ENCODE results near the gene MCL1.

DNA sequence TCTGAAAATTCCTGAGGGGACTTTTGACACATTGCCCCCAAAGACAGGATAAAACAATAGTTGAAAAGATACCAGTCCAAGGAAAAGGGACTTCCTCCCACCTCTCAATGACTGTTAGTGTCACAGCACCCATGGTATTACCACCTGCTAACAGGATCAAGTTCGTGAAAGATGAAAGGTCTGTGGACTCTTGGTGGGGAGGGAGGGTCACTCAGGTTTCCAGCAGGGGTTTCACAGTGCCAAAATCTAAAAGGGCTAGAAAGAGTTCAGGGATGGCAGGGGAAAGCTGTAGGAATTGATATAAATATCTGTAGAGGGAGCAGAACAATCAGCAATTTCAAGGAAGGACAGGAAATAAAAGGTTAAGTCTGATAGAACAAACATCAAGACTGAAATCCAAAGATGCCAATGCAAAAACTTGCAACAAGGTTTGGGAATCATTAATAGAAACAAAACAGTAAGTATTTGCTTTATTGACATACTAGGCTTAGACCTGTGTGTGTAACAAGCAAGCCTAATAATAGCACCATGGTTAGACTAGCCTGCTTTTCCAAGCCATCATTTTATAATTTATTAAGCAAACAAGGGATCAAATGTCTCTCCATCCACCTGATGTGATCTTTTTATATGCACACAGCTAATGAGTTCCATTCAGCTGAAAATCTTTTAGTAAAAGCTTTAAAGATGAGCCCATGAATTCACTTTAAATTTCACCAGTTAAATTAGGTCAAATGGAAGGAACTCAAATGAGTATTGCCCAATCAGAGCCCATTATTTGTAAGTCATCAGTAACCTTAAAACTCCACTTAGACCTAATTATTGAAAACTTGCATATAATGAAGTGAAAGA is 3.7 kb downstream of the MCL1 start:
- TF ChIP-seq, protein P1, sequence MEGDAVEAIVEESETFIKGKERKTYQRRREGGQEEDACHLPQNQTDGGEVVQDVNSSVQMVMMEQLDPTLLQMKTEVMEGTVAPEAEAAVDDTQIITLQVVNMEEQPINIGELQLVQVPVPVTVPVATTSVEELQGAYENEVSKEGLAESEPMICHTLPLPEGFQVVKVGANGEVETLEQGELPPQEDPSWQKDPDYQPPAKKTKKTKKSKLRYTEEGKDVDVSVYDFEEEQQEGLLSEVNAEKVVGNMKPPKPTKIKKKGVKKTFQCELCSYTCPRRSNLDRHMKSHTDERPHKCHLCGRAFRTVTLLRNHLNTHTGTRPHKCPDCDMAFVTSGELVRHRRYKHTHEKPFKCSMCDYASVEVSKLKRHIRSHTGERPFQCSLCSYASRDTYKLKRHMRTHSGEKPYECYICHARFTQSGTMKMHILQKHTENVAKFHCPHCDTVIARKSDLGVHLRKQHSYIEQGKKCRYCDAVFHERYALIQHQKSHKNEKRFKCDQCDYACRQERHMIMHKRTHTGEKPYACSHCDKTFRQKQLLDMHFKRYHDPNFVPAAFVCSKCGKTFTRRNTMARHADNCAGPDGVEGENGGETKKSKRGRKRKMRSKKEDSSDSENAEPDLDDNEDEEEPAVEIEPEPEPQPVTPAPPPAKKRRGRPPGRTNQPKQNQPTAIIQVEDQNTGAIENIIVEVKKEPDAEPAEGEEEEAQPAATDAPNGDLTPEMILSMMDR (IDR thresholded peaks at IDR 0.05; ENCODE audit: insufficient read depth, low read length, poor library complexity, severe bottlenecking) = no peak
- no peak for TF ChIP-seq EZH2phosphoT487 (conservative IDR thresholded peaks at IDR 0.05; ENCODE audit: low read length)

Data from SU-DHL-6 (cell line).